Keratinocyte (primary cell): ENCODE data around the gene LRRC37B. TPM values are rescaled to one million over a fixed set of nuclear protein-coding genes. Genes with fewer than 3 reads are reported as not detected.
"Not testable (repeated sequence)": the region's sequence is repeated elsewhere in the genome, so short reads cannot be mapped to it uniquely, and the experiment has no call there.

Experiments
- DNase-seq: peaks from one replicate; pipeline ENCODE4 v3.0.0-alpha.2; 2011; ENCODE audit warnings: low read depth, missing footprints, low spot score
- FAIRE-seq: peaks from 2 replicates; lab custom pipeline; 2011; peaks lifted over from hg19 to GRCh38; lab: Jason Lieb, UNC
- H2AFZ ChIP-seq: 2 replicates; pipeline ENCODE4 v1.6.0; 2012; ENCODE audit warnings: low read length, control low read depth, inconsistent platforms; ENCODE audit not compliant: control insufficient read depth
- H3K27ac ChIP-seq: 2 replicates; pipeline ENCODE4 v1.5.1; 2011; ENCODE audit warnings: low read length; ENCODE audit not compliant: control insufficient read depth, insufficient read depth
- H3K27me3 ChIP-seq: 3 replicates; pipeline ENCODE4 v1.6.0; 2011; ENCODE audit warnings: low read length; ENCODE audit not compliant: control insufficient read depth, insufficient read depth; ENCODE audit errors: extremely low read depth
- H3K36me3 ChIP-seq, 2 experiments: 2 replicates in 1 of 2; 3 replicates in 1 of 2; pipeline ENCODE4 v1.5.1; 2011; ENCODE audit warnings: low read length in 2 of 2, mild to moderate bottlenecking in 1 of 2; ENCODE audit not compliant: control insufficient read depth in 2 of 2, insufficient read depth in 2 of 2; ENCODE audit errors: extremely low read depth in 1 of 2
- H3K4me1 ChIP-seq: 3 replicates; pipeline ENCODE4 v1.5.1; 2011; ENCODE audit warnings: low read length; ENCODE audit not compliant: control insufficient read depth, insufficient read depth; ENCODE audit errors: extremely low read depth
- H3K4me2 ChIP-seq: 3 replicates; pipeline ENCODE4 v1.6.0; 2011; ENCODE audit warnings: low read depth, low read length; ENCODE audit not compliant: control insufficient read depth, insufficient read depth; ENCODE audit errors: extremely low read depth
- H3K4me3 ChIP-seq, 3 experiments: fragments of 200-600 bp in 1 of 3; sonication (generic) in 1 of 3; 2 replicates in 2 of 3; 3 replicates in 1 of 3; pipeline ENCODE4 v1.5.1; 2011 to 2016; ENCODE audit warnings: low read length in 3 of 3, mild to moderate bottlenecking in 3 of 3, control low read depth in 2 of 3, inconsistent platforms in 1 of 3, low read depth in 1 of 3, mixed read lengths in 1 of 3, mixed run types in 1 of 3, moderate library complexity in 1 of 3; ENCODE audit not compliant: control insufficient read depth in 2 of 3, insufficient read depth in 2 of 3; ENCODE audit errors: extremely low read depth in 1 of 3
- H3K79me2 ChIP-seq: 2 replicates; pipeline ENCODE4 v1.6.0; 2012; ENCODE audit warnings: low read length; ENCODE audit not compliant: control insufficient read depth, insufficient read depth
- H3K9ac ChIP-seq: 3 replicates; pipeline ENCODE4 v1.6.0; 2011; ENCODE audit warnings: low read length; ENCODE audit not compliant: control insufficient read depth, insufficient read depth; ENCODE audit errors: extremely low read depth
- H3K9me1 ChIP-seq: 3 replicates; pipeline ENCODE4 v1.6.0; 2011; ENCODE audit warnings: low read length; ENCODE audit not compliant: control insufficient read depth, insufficient read depth; ENCODE audit errors: extremely low read depth
- H3K9me3 ChIP-seq: 2 replicates; pipeline ENCODE4 v1.5.1; 2012; ENCODE audit warnings: low read depth, low read length; ENCODE audit not compliant: control insufficient read depth
- H4K20me1 ChIP-seq: 3 replicates; pipeline ENCODE4 v1.6.0; 2011; ENCODE audit warnings: low read length; ENCODE audit not compliant: control insufficient read depth, insufficient read depth; ENCODE audit errors: extremely low read depth
- EZH2 ChIP-seq: IDR thresholded peaks from one replicate; pipeline ENCODE4 v1.6.1; 2012; ENCODE audit warnings: inconsistent platforms, mild to moderate bottlenecking, low read length, moderate library complexity
- dilution Hi-C: fragments of 300-500 bp; cut with MboI; formaldehyde crosslinking; loops from one replicate; pipeline ENCODE4 v1.7.0; 2020; ENCODE audit warnings: low sequenced_read_pairs; ENCODE audit not compliant: extremely low pct_ligation_motif_present
- polyA plus RNA-seq, 5 experiments: library from polyadenylated mRNA; depleted of rRNA in 3 of 5; stranded (reverse) in 3 of 5; stranded (forward) in 1 of 5; unstranded in 1 of 5; fragments of >200 nt; gene quantifications; 1 replicate in 1 of 5; 2 replicates in 3 of 5; 3 replicates in 1 of 5; pipeline versions ENCODE4 v1.2.1 to v1.2.3, GENCODE V29; 2011 to 2012; ENCODE audit warnings: missing spikeins in 2 of 5, low read depth in 1 of 5, low replicate concordance in 1 of 5
- TF ChIP-seq, protein P1 (sequence below), 3 experiments: IDR thresholded peaks in 1 of 3; conservative IDR thresholded peaks in 1 of 3; optimal IDR thresholded peaks in 1 of 3; 2 replicates in 2 of 3; 3 replicates in 1 of 3; pipeline versions ENCODE3 to v1.5.1; 2011; ENCODE audit warnings: low read length in 3 of 3, mild to moderate bottlenecking in 3 of 3, moderate library complexity in 2 of 3, control low read depth in 1 of 3, inconsistent platforms in 1 of 3; ENCODE audit not compliant: insufficient read depth in 2 of 3; ENCODE audit errors: extremely low read depth in 1 of 3

LRRC37B gene
- polyA plus RNA-seq, 1 donor (not counting 4 experiments of a cell fraction or from before 2014, with no cell fraction given): 9.9 TPM

DNA sequence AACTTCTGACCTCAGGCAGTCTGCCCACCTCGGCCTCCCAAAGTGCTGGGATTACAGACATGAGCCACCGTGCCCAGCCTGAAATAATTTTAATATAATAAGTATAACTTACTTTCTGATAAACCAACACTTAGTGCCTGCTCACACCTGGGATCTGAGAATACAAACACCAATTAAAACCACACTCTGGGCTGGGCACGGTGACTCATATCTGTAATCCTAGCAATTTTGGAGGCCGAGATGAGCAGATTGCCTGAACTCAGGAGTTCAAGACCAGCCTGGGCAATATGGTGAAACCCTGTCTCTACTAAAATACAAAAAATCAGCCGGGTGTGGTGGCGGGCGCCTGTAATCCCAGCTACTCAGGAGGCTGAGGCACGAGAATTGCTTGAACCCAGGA, 15.4 kb upstream of the LRRC37B start:
- H3K36me3 ChIP-seq: peaks cover 9 to 23% of the 10 kb centered on the region in 2 experiments
- H3K27ac ChIP-seq, H3K9me3 ChIP-seq, H3K4me2 ChIP-seq, DNase-seq, dilution Hi-C loops, H3K27me3 ChIP-seq, H3K4me1 ChIP-seq, H3K4me3 ChIP-seq, H3K9me1 ChIP-seq, FAIRE-seq, H3K9ac ChIP-seq, H3K79me2 ChIP-seq, H4K20me1 ChIP-seq, H2AFZ ChIP-seq: not testable (repeated sequence)

DNA sequence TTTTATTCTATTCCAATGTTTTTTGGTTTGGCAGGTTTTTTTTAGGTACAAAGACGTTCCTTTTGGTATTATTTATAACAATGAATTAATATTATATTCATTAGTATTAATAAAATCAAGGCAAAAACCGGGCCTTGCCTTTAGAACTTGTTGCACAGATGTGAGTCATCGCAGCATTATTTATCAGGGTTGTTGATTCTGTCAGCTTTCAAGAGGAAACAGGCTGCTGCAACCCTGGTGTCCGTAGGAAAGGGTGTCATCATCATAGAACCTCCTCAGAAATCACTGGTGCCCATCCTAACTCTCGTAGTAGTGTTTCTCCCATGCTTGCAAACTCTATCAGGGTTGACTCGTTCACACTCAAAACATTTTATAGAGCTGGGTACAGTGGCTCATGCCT, 10.2 kb upstream of the LRRC37B start:
- H3K27ac ChIP-seq: no peak overlapping the region
- no peak for TF ChIP-seq EZH2
- TF ChIP-seq, protein P1, sequence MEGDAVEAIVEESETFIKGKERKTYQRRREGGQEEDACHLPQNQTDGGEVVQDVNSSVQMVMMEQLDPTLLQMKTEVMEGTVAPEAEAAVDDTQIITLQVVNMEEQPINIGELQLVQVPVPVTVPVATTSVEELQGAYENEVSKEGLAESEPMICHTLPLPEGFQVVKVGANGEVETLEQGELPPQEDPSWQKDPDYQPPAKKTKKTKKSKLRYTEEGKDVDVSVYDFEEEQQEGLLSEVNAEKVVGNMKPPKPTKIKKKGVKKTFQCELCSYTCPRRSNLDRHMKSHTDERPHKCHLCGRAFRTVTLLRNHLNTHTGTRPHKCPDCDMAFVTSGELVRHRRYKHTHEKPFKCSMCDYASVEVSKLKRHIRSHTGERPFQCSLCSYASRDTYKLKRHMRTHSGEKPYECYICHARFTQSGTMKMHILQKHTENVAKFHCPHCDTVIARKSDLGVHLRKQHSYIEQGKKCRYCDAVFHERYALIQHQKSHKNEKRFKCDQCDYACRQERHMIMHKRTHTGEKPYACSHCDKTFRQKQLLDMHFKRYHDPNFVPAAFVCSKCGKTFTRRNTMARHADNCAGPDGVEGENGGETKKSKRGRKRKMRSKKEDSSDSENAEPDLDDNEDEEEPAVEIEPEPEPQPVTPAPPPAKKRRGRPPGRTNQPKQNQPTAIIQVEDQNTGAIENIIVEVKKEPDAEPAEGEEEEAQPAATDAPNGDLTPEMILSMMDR (optimal IDR thresholded peaks at IDR 0.05 in 1 of 3, IDR thresholded peaks at IDR 0.05 in 1 of 3, conservative IDR thresholded peaks at IDR 0.05 in 1 of 3; ENCODE audit: extremely low read depth in 1 of 3, insufficient read depth in 2 of 3, low read length in 3 of 3): no peak
- dilution Hi-C loops: no loop called here
- H3K36me3 ChIP-seq: peaks cover 6 to 12% of the 10 kb centered on the region in 2 experiments
- H3K79me2 ChIP-seq: no peaks in the 10 kb centered on the region
- no peak overlapping the region for H3K9ac ChIP-seq
- no peak overlapping the region for H2AFZ ChIP-seq
- no peaks in the 10 kb centered on the region for H4K20me1 ChIP-seq
- DNase-seq (no peak), FAIRE-seq (no peak)
- H3K4me3 ChIP-seq: no peak overlapping the region
- H3K27me3 ChIP-seq: no peaks in the 10 kb centered on the region
- H3K4me2 ChIP-seq: no peak overlapping the region
- no peaks in the 10 kb centered on the region for H3K9me3 ChIP-seq
- no peaks in the 10 kb centered on the region for H3K4me1 ChIP-seq
- no peaks in the 10 kb centered on the region for H3K9me1 ChIP-seq
